ENCODE data around the gene CCDC38. TPM values are rescaled to one million over a fixed set of nuclear protein-coding genes. Genes with fewer than 3 reads are reported as not detected.

CCDC38 gene
- total and polyA plus RNA-seq, 10 of the 15 experiments (the other 5 are each of a cell fraction or from before 2014, with no cell fraction given) = 0.04 to 0.05 TPM; not detected in 8

GRCh38 chr12:95942524-95943329 lies at the start of gene CCDC38 (continued):
- TF ChIP-seq, protein P1, sequence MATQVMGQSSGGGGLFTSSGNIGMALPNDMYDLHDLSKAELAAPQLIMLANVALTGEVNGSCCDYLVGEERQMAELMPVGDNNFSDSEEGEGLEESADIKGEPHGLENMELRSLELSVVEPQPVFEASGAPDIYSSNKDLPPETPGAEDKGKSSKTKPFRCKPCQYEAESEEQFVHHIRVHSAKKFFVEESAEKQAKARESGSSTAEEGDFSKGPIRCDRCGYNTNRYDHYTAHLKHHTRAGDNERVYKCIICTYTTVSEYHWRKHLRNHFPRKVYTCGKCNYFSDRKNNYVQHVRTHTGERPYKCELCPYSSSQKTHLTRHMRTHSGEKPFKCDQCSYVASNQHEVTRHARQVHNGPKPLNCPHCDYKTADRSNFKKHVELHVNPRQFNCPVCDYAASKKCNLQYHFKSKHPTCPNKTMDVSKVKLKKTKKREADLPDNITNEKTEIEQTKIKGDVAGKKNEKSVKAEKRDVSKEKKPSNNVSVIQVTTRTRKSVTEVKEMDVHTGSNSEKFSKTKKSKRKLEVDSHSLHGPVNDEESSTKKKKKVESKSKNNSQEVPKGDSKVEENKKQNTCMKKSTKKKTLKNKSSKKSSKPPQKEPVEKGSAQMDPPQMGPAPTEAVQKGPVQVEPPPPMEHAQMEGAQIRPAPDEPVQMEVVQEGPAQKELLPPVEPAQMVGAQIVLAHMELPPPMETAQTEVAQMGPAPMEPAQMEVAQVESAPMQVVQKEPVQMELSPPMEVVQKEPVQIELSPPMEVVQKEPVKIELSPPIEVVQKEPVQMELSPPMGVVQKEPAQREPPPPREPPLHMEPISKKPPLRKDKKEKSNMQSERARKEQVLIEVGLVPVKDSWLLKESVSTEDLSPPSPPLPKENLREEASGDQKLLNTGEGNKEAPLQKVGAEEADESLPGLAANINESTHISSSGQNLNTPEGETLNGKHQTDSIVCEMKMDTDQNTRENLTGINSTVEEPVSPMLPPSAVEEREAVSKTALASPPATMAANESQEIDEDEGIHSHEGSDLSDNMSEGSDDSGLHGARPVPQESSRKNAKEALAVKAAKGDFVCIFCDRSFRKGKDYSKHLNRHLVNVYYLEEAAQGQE (IDR thresholded peaks at IDR 0.05; ENCODE audit: low read depth, low read length) = no peak
- TF ChIP-seq ESRRA (IDR thresholded peaks at IDR 0.05; ENCODE audit: low read length) (no peak), FOS (IDR thresholded peaks at IDR 0.05; ENCODE audit: borderline replicate concordance, extremely low read depth, insufficient read length) (no peak), RAD21 (IDR thresholded peaks at IDR 0.05; ENCODE audit: insufficient read depth, low read depth, low read length) (no peak), CEBPB (IDR thresholded peaks at IDR 0.05; ENCODE audit: borderline replicate concordance in 1 of 2, low read depth in 2 of 2, low read length in 2 of 2) (no peak), TCF7 (IDR thresholded peaks at IDR 0.05; ENCODE audit: borderline replicate concordance) (peak; percentile 92), IKZF2 (IDR thresholded peaks at IDR 0.05) (peak; percentile 31 to 42; a peak in 1 of 4 replicates), CEBPZ (IDR thresholded peaks at IDR 0.05; ENCODE audit: low read depth, low read length) (no peak), ZNF207 (IDR thresholded peaks at IDR 0.05; ENCODE audit: borderline replicate concordance) (no peak), ZNF24 (IDR thresholded peaks at IDR 0.05) (no peak), KLF5 (IDR thresholded peaks at IDR 0.05; ENCODE audit: partially characterized antibody) (no peak), POLR2A (IDR thresholded peaks at IDR 0.05; ENCODE audit: low read depth, low read length) (peak; percentile 78), TAF1 (IDR thresholded peaks at IDR 0.05; ENCODE audit: borderline replicate concordance, low read depth, low read length) (no peak), GATAD2B (conservative IDR thresholded peaks at IDR 0.05; ENCODE audit: low read depth) (no peak), FOXM1 (IDR thresholded peaks at IDR 0.05; ENCODE audit: low read depth, low read length) (no peak), ZNF274 (IDR thresholded peaks at IDR 0.05; ENCODE audit: insufficient read depth, insufficient read length) (no peak), NR2F1 (conservative IDR thresholded peaks at IDR 0.05) (no peak), RFX5 (IDR thresholded peaks at IDR 0.05; ENCODE audit: low read depth, low read length) (no peak), NRF1 (conservative IDR thresholded peaks at IDR 0.05; ENCODE audit: low read depth, low read length) (no peak), ZZZ3 (IDR thresholded peaks at IDR 0.05; ENCODE audit: control insufficient read depth, insufficient read length, low read depth) (no peak), SRF (IDR thresholded peaks at IDR 0.05; ENCODE audit: low read depth in 2 of 2, low read length in 2 of 2) (no peak)
- TF ChIP-seq, protein P2, sequence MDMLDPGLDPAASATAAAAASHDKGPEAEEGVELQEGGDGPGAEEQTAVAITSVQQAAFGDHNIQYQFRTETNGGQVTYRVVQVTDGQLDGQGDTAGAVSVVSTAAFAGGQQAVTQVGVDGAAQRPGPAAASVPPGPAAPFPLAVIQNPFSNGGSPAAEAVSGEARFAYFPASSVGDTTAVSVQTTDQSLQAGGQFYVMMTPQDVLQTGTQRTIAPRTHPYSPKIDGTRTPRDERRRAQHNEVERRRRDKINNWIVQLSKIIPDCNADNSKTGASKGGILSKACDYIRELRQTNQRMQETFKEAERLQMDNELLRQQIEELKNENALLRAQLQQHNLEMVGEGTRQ (IDR thresholded peaks at IDR 0.05; ENCODE audit: borderline replicate concordance, low read depth, low read length) = peak; percentile 68
- TF ChIP-seq, protein P3, sequence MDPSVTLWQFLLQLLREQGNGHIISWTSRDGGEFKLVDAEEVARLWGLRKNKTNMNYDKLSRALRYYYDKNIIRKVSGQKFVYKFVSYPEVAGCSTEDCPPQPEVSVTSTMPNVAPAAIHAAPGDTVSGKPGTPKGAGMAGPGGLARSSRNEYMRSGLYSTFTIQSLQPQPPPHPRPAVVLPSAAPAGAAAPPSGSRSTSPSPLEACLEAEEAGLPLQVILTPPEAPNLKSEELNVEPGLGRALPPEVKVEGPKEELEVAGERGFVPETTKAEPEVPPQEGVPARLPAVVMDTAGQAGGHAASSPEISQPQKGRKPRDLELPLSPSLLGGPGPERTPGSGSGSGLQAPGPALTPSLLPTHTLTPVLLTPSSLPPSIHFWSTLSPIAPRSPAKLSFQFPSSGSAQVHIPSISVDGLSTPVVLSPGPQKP (IDR thresholded peaks at IDR 0.05; ENCODE audit: low read depth, low read length) = no peak

Measured in GM12878 (cell line).